Gastroesophageal sphincter (tissue), 4 donors: Measurements from ENCODE around the gene DCTPP1. TPM values are rescaled to one million over a fixed set of nuclear protein-coding genes. Genes with fewer than 3 reads are reported as not detected.
"Not testable (repeated sequence)": the region's sequence is repeated elsewhere in the genome, so short reads cannot be mapped to it uniquely, and the experiment has no call there.

Source experiments
- ATAC-seq: fragments of 150-250 bp; one replicate; pipeline ENCODE4 v1.9.1; 2016; ENCODE audit warnings: mild to moderate bottlenecking, moderate library complexity
- H3K27ac ChIP-seq, 4 donors: fragments of 200-600 bp; sonication (generic) in 3 of 4; 1 replicate in 3 of 4; 2 replicates in 1 of 4; pipeline ENCODE4 v1.5.1; 2016 to 2019
- H3K27me3 ChIP-seq: fragments of 200-600 bp; sonication (generic); one replicate; pipeline ENCODE4 v1.5.1; 2019
- H3K36me3 ChIP-seq, 2 donors: fragments of 200-600 bp; sonication (generic); one replicate each; pipeline ENCODE4 v1.5.1; 2019; ENCODE audit warnings: control low read depth in 1 of 2
- H3K4me1 ChIP-seq, 3 donors: fragments of 200-600 bp; sonication (generic); 1 replicate in 2 of 3; 2 replicates in 1 of 3; pipeline ENCODE4 v1.5.1; 2016 to 2019; ENCODE audit warnings: control low read depth in 2 of 3
- H3K4me3 ChIP-seq, 2 donors: fragments of 200-600 bp; sonication (generic); one replicate each; pipeline ENCODE4 v1.5.1; 2019; ENCODE audit warnings: mild to moderate bottlenecking in 1 of 2, moderate library complexity in 1 of 2
- H3K9me3 ChIP-seq, 3 donors: fragments of 200-600 bp; sonication (generic); one replicate each; pipeline ENCODE4 v1.5.1; 2017 to 2019; ENCODE audit warnings: control low read depth in 2 of 3
- CTCF ChIP-seq, 4 experiments: fragments of 200-600 bp in 2 of 4; fragments of 450-650 bp in 2 of 4; sonication (generic) in 1 of 4; IDR thresholded peaks; one replicate each; pipeline ENCODE4 v1.5.1; 2017 to 2019; ENCODE audit warnings: antibody characterized with exemption in 4 of 4, mild to moderate bottlenecking in 2 of 4, moderate library complexity in 2 of 4
- EP300 ChIP-seq: sonication (generic); formaldehyde crosslinking; IDR thresholded peaks from one replicate; pipeline ENCODE4 v1.6.1; 2017; ENCODE audit warnings: antibody characterized with exemption, mild to moderate bottlenecking
- POLR2A ChIP-seq, 2 donors: fragments of 450-650 bp; IDR thresholded peaks; one replicate each; pipeline ENCODE4 v1.6.1; 2017; ENCODE audit warnings: antibody characterized with exemption in 2 of 2, mild to moderate bottlenecking in 2 of 2, moderate library complexity in 1 of 2
- POLR2AphosphoS5 ChIP-seq: sonication (generic); formaldehyde crosslinking; IDR thresholded peaks from one replicate; pipeline ENCODE4 v1.6.1; 2017; ENCODE audit warnings: antibody characterized with exemption
- WGBS, 2 donors: methylation state at CpG; one replicate each; pipeline ENCODE4 v1.1.5; 2018; ENCODE audit warnings: low coverage in 1 of 2; 5-methylcytosine and 5-hydroxymethylcytosine counted together
- total RNA-seq, 4 donors: library from RNA; depleted of rRNA; stranded (reverse); fragments of >200 nt; gene quantifications; one replicate each; pipeline ENCODE4 v1.1.0, GENCODE V29; 2016

DCTPP1 gene
- total RNA-seq, 4 donors from 2014 or later: 10.9 to 17.4 (median 13.8) TPM

- Histone ChIP-seq H3K4me1 (peaks cover 0 to 65% (median 12%) of the 10 kb centered on the region in 3 donors), H3K4me3 (no peak overlapping the region), H3K27me3 (no peaks in the 10 kb centered on the region), H3K27ac (peak overlapping the region in 3 of 4 donors; percentile 82 to 95 (median 90)), H3K9me3 (no peaks in the 10 kb centered on the region), H3K36me3 (peaks cover 0 to 20% of the 10 kb centered on the region in 2 donors)
- TF ChIP-seq EP300 (no peak), POLR2AphosphoS5 (no peak), CTCF (IDR thresholded peaks at IDR 0.05) (no peak), POLR2A (IDR thresholded peaks at IDR 0.05) (no peak)
- no peak for ATAC-seq
- WGBS, 2 donors: 33 to 40% methylated on average over 5 to 7 of the region's 23 CpGs
Measured at GRCh38 chr16:30398661-30399434, 31.0 kb downstream of the DCTPP1 start.

- TF ChIP-seq POLR2A (IDR thresholded peaks at IDR 0.05): no peak
- no peak for TF ChIP-seq POLR2AphosphoS5
- TF ChIP-seq EP300: no peak
- no peaks in the 10 kb centered on the region for H3K9me3 ChIP-seq
- no peak for ATAC-seq
- H3K4me1 ChIP-seq: peaks cover 0 to 65% (median 12%) of the 10 kb centered on the region in 3 donors
- H3K27ac ChIP-seq: no peak overlapping the region
- H3K36me3 ChIP-seq: peaks cover 0 to 20% of the 10 kb centered on the region in 2 donors
- H3K4me3 ChIP-seq: no peak overlapping the region
- H3K27me3 ChIP-seq: no peaks in the 10 kb centered on the region
- WGBS, 2 donors: no CpG with 5 or more reads among the region's 42 CpGs
Measured at GRCh38 chr16:30397776-30398660, 31.8 kb downstream of the DCTPP1 start.

GRCh38 chr16:30397056-30397455 is 32.8 kb downstream of the DCTPP1 start:
- peaks cover 0 to 20% of the 10 kb centered on the region in 2 donors for H3K36me3 ChIP-seq
- no peaks in the 10 kb centered on the region for H3K9me3 ChIP-seq
- WGBS, 2 donors: 70 to 77% methylated on average over 4 of the region's 4 CpGs
- H3K4me1 ChIP-seq: peaks cover 0 to 65% (median 12%) of the 10 kb centered on the region in 3 donors
- no peak overlapping the region for H3K27ac ChIP-seq
- no peaks in the 10 kb centered on the region for H3K27me3 ChIP-seq
- ATAC-seq: no peak
- TF ChIP-seq POLR2AphosphoS5 (no peak), EP300 (no peak), CTCF (IDR thresholded peaks at IDR 0.05) (no peak), POLR2A (IDR thresholded peaks at IDR 0.05) (no peak)
- no peak overlapping the region for H3K4me3 ChIP-seq

- peaks cover 0 to 20% of the 10 kb centered on the region in 2 donors for H3K36me3 ChIP-seq
- not testable (repeated sequence) for H3K27me3 ChIP-seq, H3K9me3 ChIP-seq, H3K4me3 ChIP-seq, ATAC-seq, H3K27ac ChIP-seq
- peaks cover 0 to 65% (median 12%) of the 10 kb centered on the region in 3 donors for H3K4me1 ChIP-seq
- WGBS, 2 donors: 71 to 78% methylated on average over 2 to 3 of the region's 4 CpGs
Measured at GRCh38 chr16:30396627-30397026, 33.2 kb downstream of the DCTPP1 start.

GRCh38 chr16:30395992-30396585 is 33.7 kb downstream of the DCTPP1 start:
- H3K4me3 ChIP-seq: peak overlapping the region; percentile 64 to 93
- H3K4me1 ChIP-seq: peaks cover 0 to 61% (median 12%) of the 10 kb centered on the region in 3 donors
- ATAC-seq: no peak
- H3K36me3 ChIP-seq: peaks cover 0 to 20% of the 10 kb centered on the region in 2 donors
- TF ChIP-seq CTCF (IDR thresholded peaks at IDR 0.05): no peak
- no peaks in the 10 kb centered on the region for H3K27me3 ChIP-seq
- no peaks in the 10 kb centered on the region for H3K9me3 ChIP-seq
- H3K27ac ChIP-seq: peak overlapping the region; percentile 72 to 88 (median 86)
- 10 to 16% methylated on average over 8 to 13 of the region's 13 CpGs for WGBS, 2 donors
